Measurements from ENCODE around the gene ZNRF1. TPM values are rescaled to one million over a fixed set of nuclear protein-coding genes. Genes with fewer than 3 reads are reported as not detected.
A peak's percentile ranks its signal among the peaks of the same experiment; 100 is the strongest.

Gene ZNRF1
- total and polyA plus RNA-seq, 10 of the 15 experiments (the other 5 are each of a cell fraction or from before 2014, with no cell fraction given), result 5.8 to 25.9 (median 14.3) TPM

- TF ChIP-seq USF2 (IDR thresholded peaks at IDR 0.05; ENCODE audit: borderline replicate concordance, low read depth, low read length), result no peak
- no peak for TF ChIP-seq STAT3 (IDR thresholded peaks at IDR 0.05; ENCODE audit: low read depth, low read length)
- TF ChIP-seq BACH1 (IDR thresholded peaks at IDR 0.05; ENCODE audit: borderline replicate concordance), result peak; percentile 54; the same call in 1 of the 2 replicates
- TF ChIP-seq E2F4 (IDR thresholded peaks at IDR 0.05; ENCODE audit: low read depth, low read length), result no peak
- 0 out of 4 replicates have a peak, but pooled peaks of 1 of the 2 experiments have one; percentile 20 for TF ChIP-seq SRF (IDR thresholded peaks at IDR 0.05; ENCODE audit: low read depth in 2 of 2, low read length in 2 of 2)
- no peak for TF ChIP-seq CEBPB (IDR thresholded peaks at IDR 0.05; ENCODE audit: borderline replicate concordance in 1 of 2, low read depth in 2 of 2, low read length in 2 of 2)
- TF ChIP-seq MTA2 (IDR thresholded peaks at IDR 0.05; ENCODE audit: low read depth), result peak; percentile 64
- TF ChIP-seq NKRF (conservative IDR thresholded peaks at IDR 0.05), result no peak
- peak; percentile 65 to 77 for TF ChIP-seq IKZF2 (IDR thresholded peaks at IDR 0.05)
- peak; percentile 92 for TF ChIP-seq MEF2B (IDR thresholded peaks at IDR 0.05; ENCODE audit: partially characterized antibody, poor library complexity, severe bottlenecking)
- TF ChIP-seq, protein P1, sequence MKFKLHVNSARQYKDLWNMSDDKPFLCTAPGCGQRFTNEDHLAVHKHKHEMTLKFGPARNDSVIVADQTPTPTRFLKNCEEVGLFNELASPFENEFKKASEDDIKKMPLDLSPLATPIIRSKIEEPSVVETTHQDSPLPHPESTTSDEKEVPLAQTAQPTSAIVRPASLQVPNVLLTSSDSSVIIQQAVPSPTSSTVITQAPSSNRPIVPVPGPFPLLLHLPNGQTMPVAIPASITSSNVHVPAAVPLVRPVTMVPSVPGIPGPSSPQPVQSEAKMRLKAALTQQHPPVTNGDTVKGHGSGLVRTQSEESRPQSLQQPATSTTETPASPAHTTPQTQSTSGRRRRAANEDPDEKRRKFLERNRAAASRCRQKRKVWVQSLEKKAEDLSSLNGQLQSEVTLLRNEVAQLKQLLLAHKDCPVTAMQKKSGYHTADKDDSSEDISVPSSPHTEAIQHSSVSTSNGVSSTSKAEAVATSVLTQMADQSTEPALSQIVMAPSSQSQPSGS (IDR thresholded peaks at IDR 0.05; ENCODE audit: low read length), result peak; percentile 45
- TF ChIP-seq CBX3 (IDR thresholded peaks at IDR 0.05; ENCODE audit: borderline replicate concordance, low read depth), result no peak
- TF ChIP-seq POLR2AphosphoS5 (IDR thresholded peaks at IDR 0.05; ENCODE audit: low read length), result no peak
- TF ChIP-seq JUNB (IDR thresholded peaks at IDR 0.05), result peak; percentile 79
- no peak; the same call in 1 of the 2 replicates for TF ChIP-seq CREM (IDR thresholded peaks at IDR 0.05; ENCODE audit: low read depth)
- TF ChIP-seq RELA (IDR thresholded peaks at IDR 0.05; ENCODE audit: borderline replicate concordance, partially characterized antibody), result peak; percentile 95
- no peak for TF ChIP-seq ZSCAN29 (IDR thresholded peaks at IDR 0.05)
- TF ChIP-seq EED (IDR thresholded peaks at IDR 0.05; ENCODE audit: low read depth), result peak; percentile 51; the same call in 1 of the 2 replicates
- no peak for TF ChIP-seq MYC (IDR thresholded peaks at IDR 0.05; ENCODE audit: insufficient read depth, insufficient read length, insufficient replicate concordance, low read length, severe bottlenecking)
- no peak for TF ChIP-seq ZNF24 (IDR thresholded peaks at IDR 0.05)
- peak; percentile 29 for TF ChIP-seq SP1 (IDR thresholded peaks at IDR 0.05; ENCODE audit: low read depth, low read length)
- TF ChIP-seq CTCF (IDR thresholded peaks at IDR 0.05 in 2 of 3, conservative IDR thresholded peaks at IDR 0.05 in 1 of 3; ENCODE audit: control insufficient read depth in 2 of 3, extremely low read depth in 1 of 3, insufficient read depth in 1 of 3, low read depth in 3 of 3, low read length in 3 of 3), result no peak
- TF ChIP-seq ZBED1 (IDR thresholded peaks at IDR 0.05; ENCODE audit: borderline replicate concordance), result no peak
- peak; percentile 80 for TF ChIP-seq BCL11A (IDR thresholded peaks at IDR 0.05; ENCODE audit: low read depth, low read length)
- no peak for TF ChIP-seq CHD2 (IDR thresholded peaks at IDR 0.05; ENCODE audit: borderline replicate concordance, low read depth, low read length)
- TF ChIP-seq LARP7 (IDR thresholded peaks at IDR 0.05), result no peak
Observed at GRCh38 chr16:75152635-75153034, 153.8 kb downstream of the ZNRF1 start (continued).

Measured in GM12878 (cell line).